ENCODE results near the gene COMMD1.
"Not testable (repeated sequence)": the region's sequence is repeated elsewhere in the genome, so short reads cannot be mapped to it uniquely, and the experiment has no call there.

COMMD1 gene

GRCh38 chr2:61967262-61967661, 61.8 kb downstream of the COMMD1 start:
- no peak overlapping the region for H3K27ac Mint-ChIP-seq
- no peak overlapping the region for H3K4me3 Mint-ChIP-seq
- peaks cover 4% of the 10 kb centered on the region for H3K4me1 Mint-ChIP-seq (ENCODE audit: low read depth)
- no peaks in the 10 kb centered on the region for H3K36me3 Mint-ChIP-seq (ENCODE audit: low read depth)
- DNase-seq = no peak
- no peaks in the 10 kb centered on the region for H3K9me3 Mint-ChIP-seq
- no peaks in the 10 kb centered on the region for H3K27me3 Mint-ChIP-seq

DNA sequence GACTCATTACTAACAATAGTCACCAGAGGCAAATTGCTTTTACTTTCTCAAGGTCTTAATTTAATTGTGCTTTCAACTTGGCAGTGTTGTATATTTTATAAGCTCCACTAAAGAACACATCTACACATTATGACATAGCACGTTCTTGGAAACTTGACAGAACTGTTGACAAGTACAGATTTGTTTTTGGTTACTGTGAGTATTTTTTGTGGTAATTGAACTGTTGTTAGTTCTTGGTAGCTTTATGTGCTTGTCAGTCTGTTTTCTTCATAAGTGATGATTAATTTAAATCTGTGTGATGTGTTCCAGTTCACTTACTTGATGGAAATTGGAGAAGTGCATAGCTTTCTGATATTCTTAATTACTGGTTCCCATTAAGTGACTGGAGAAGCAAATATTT, 63.9 kb downstream of the COMMD1 start:
- Mint-ChIP-seq H3K27ac (no peak overlapping the region), H3K9me3 (no peaks in the 10 kb centered on the region), H3K27me3 (no peaks in the 10 kb centered on the region), H3K4me3 (no peak overlapping the region), H3K4me1 (ENCODE audit: low read depth) (peaks cover 4% of the 10 kb centered on the region), H3K36me3 (ENCODE audit: low read depth) (no peaks in the 10 kb centered on the region)
- DNase-seq = no peak

DNA sequence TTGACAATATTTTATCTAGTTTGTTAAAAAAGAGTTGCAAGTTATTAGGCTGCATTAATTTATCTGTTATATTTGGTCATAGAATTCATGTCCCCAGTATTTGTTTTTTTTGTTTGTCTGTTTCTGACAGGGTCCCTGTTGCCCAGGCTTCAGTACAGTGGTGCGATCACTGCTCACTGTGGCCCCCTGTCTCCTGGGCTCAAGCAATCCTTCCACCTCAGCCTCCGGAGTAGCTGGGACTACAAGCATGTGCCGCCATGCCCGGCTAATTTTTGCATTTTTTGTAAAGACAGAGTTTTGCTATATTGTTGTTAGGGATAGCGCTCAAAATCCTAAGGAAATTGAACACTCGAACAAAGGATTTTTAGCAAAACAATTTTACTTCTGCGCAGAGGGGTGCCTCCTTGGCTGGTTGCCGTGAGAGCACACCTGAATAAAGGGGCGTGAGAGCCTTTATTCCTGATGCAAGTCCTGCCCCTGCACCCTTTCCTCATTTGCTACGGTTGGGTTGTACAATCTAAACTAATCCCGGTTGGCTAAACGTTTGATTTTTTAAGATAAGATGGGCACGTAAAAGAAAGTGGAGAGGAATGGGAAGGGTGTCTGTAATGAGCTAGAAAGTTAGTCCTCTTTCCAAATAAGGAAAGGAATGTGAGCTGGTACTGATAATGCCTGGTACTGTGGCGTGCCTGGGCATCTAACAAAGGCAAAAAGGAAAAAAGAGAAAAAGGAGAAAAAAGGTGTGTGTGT, 65.5 kb downstream of the COMMD1 start:
- H3K9me3 Mint-ChIP-seq = no peaks in the 10 kb centered on the region
- H3K4me3 Mint-ChIP-seq = no peak overlapping the region
- no peaks in the 10 kb centered on the region for H3K27me3 Mint-ChIP-seq
- H3K27ac Mint-ChIP-seq = no peak overlapping the region
- DNase-seq = no peak
- peaks cover 4% of the 10 kb centered on the region for H3K4me1 Mint-ChIP-seq (ENCODE audit: low read depth)
- no peaks in the 10 kb centered on the region for H3K36me3 Mint-ChIP-seq (ENCODE audit: low read depth)

DNA sequence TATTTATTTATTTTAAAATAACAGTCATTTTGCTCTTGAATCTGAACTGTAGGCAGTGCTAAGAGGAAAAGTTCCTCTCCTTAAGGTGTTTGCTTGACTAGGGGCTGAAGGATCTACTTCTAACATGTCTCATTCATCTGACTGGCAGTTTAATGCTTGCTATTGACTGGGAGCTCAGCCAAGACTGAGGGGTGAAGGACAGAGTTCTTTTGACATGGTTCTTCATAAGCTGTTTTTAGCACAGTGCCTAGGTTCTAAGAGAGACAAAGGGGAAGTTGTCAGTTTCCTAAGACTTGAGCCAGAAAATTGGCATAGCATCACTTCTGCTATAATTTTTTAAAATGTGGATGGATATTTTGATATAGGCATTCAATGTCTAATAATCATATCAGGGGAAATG, 73.0 kb downstream of the COMMD1 start:
- no peak overlapping the region for H3K27ac Mint-ChIP-seq
- H3K27me3 Mint-ChIP-seq = no peaks in the 10 kb centered on the region
- no peak for DNase-seq
- peaks cover 18% of the 10 kb centered on the region for H3K9me3 Mint-ChIP-seq
- peaks cover 16% of the 10 kb centered on the region for H3K36me3 Mint-ChIP-seq (ENCODE audit: low read depth)
- peaks cover 10% of the 10 kb centered on the region for H3K4me1 Mint-ChIP-seq (ENCODE audit: low read depth)
- no peak overlapping the region for H3K4me3 Mint-ChIP-seq

DNA sequence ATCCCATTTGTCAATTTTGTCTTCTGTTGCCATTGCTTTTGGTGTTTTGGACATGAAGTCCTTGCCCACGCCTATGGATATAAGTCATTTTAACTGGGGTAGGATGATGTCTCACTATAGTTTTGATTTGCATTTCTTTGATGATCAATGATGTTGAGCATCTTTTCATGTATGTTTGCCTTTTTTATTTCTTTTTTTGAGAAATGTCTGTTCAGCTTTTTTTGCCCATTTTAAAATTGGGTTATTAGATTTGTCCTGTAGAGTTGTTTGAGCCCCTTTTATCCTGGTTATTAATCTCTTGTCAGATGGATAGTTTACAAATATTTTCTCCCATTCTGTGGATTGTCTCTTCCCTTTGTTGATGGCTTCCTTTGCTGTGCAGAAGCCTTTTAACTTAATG, 75.3 kb downstream of the COMMD1 start:
- no peak overlapping the region for H3K27ac Mint-ChIP-seq

GRCh38 chr2:61984682-61985081, 79.2 kb downstream of the COMMD1 start:
- H3K27me3 Mint-ChIP-seq = no peaks in the 10 kb centered on the region
- no peak for DNase-seq
- no peak overlapping the region for H3K4me3 Mint-ChIP-seq
- H3K27ac Mint-ChIP-seq = no peak overlapping the region
- H3K4me1 Mint-ChIP-seq (ENCODE audit: low read depth) = peaks cover 9% of the 10 kb centered on the region
- peaks cover 20% of the 10 kb centered on the region for H3K9me3 Mint-ChIP-seq
- peaks cover 17% of the 10 kb centered on the region for H3K36me3 Mint-ChIP-seq (ENCODE audit: low read depth)

More for the DNA sequence above, 75.3 kb downstream of the COMMD1 start:
- Mint-ChIP-seq H3K4me1 (ENCODE audit: low read depth) (peaks cover 10% of the 10 kb centered on the region), H3K9me3 (peaks cover 20% of the 10 kb centered on the region), H3K36me3 (ENCODE audit: low read depth) (peaks cover 16% of the 10 kb centered on the region), H3K4me3 (no peak overlapping the region), H3K27me3 (no peaks in the 10 kb centered on the region)
- DNase-seq = no peak

DNA sequence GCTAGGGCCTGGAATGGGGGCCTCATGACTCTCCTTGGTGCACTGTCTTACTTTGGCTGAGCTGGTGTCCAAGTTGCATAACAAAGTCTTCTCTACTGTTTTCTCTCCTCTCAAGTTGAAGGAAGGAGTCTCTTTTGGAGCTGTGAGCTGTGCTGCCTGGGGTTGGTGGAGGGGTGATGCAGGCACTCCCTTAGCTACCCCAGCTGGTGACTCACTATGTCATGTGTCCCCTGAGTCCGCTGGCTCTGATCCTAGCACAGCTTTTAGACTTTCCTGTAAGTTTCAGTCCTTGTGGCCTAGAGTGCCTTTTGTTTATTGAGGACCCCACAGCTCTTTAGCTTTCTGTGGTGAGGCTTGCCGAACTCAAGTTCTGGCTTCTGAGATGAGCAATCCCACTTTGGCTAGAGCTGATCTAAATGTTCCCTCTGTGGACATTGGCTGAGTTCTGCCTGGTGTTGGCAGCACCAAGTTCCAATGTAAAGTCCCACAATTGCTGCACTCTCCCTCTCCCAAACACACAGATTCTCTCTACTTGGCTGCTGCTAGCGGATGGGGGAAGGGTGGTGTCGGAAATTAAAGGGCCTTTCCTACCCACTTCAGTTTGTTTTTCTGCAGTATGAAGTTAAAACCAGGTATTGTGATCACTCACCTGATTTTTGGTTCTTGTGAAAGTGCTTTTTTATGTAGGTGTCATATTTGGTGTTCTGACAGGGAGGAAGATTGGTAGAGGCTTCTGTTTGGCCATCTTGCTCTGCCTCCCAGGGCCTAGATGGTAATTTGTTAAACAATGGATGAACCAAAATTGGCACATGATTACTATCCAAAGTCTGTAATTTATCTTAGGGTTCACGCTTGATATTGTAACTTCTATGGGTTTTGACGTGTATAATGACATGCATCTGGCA, 83.2 kb downstream of the COMMD1 start:
- DNase-seq = no peak
- Mint-ChIP-seq H3K4me3 (no peak overlapping the region), H3K9me3 (peaks cover 2% of the 10 kb centered on the region), H3K4me1 (ENCODE audit: low read depth) (no peaks in the 10 kb centered on the region), H3K27ac (no peak overlapping the region), H3K36me3 (ENCODE audit: low read depth) (peaks cover 1% of the 10 kb centered on the region), H3K27me3 (no peaks in the 10 kb centered on the region)

DNA sequence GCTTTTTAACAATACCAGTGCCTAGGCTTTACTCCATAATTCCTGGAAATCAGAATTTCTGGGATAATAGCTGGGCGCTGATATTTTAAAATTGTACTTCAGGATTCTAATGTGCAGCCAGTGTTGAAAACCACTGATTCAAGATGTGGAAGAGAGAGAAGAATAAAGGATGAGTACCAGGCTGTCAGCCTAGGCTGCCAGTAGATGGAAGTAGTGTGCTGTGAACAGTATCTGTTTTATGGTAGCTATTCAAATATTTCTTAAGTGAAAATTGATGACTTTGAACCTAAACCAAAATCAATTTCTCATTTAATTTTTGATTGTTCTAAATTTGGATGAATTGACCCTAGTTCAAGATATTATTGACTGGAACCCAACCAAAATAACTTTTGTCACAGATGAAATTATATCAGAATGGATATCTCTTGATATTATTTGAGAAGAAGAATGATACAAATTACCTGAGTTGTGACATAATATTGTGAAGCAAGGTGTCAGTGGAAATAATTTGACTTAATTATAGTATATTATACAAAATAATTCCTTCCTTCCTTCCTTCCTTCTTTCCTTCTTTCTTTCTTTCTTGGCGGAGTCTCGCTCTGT, 88.0 kb downstream of the COMMD1 start:
- Mint-ChIP-seq H3K27ac (no peak overlapping the region), H3K4me3 (no peak overlapping the region), H3K9me3 (no peaks in the 10 kb centered on the region), H3K27me3 (no peaks in the 10 kb centered on the region), H3K36me3 (ENCODE audit: low read depth) (no peaks in the 10 kb centered on the region), H3K4me1 (ENCODE audit: low read depth) (peaks cover 6% of the 10 kb centered on the region)
- no peak for DNase-seq

DNA sequence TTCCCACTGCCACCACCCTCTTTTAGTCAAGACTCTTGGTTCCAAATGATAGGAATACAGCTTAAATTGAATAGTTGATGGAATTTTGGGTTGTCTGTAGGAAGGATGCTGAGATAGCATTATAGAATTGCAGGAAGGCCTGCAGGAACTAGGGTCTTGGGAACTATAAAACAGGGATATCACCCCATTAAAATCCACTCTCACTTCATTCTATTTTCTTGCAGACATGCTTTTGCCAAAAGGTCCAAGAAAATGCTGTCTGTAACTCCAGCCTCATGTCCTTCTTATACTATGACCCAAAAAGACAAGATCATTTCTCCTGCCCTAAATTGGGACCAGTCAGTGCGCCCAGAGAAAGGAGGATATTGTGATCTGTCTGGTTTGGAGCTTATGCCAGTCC, 89.1 kb downstream of the COMMD1 start:
- Mint-ChIP-seq H3K4me1 (ENCODE audit: low read depth) (peaks cover 6% of the 10 kb centered on the region), H3K27me3 (no peaks in the 10 kb centered on the region), H3K27ac (no peak overlapping the region), H3K9me3 (no peaks in the 10 kb centered on the region), H3K36me3 (ENCODE audit: low read depth) (no peaks in the 10 kb centered on the region), H3K4me3 (no peak overlapping the region)
- DNase-seq = no peak

DNA sequence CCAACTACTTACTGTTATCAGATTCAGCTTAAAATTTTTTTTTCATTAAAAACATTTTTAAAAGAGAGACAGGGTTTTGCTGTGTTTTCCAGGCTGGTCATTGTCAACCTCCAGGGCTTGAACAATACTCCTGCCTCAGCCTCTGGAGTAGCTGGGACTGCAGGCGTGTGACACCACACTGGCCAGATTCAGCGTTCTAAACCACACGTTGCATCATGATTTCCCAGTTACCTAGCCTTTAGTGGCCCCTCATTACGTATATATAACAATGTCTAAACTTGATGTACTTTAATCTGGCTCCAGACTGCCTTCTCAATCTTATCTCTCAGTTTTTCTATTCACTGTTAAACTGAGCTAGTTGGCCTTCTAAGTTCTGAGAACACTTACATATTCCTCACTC, 89.6 kb downstream of the COMMD1 start:
- H3K9me3 Mint-ChIP-seq = no peaks in the 10 kb centered on the region
- no peak overlapping the region for H3K4me3 Mint-ChIP-seq
- peaks cover 6% of the 10 kb centered on the region for H3K4me1 Mint-ChIP-seq (ENCODE audit: low read depth)
- no peaks in the 10 kb centered on the region for H3K36me3 Mint-ChIP-seq (ENCODE audit: low read depth)
- no peak overlapping the region for H3K27ac Mint-ChIP-seq
- H3K27me3 Mint-ChIP-seq = no peaks in the 10 kb centered on the region
- no peak for DNase-seq

GRCh38 chr2:61995515-61995914, 90.0 kb downstream of the COMMD1 start:
- Mint-ChIP-seq H3K27ac (no peak overlapping the region), H3K36me3 (ENCODE audit: low read depth) (peaks cover 1% of the 10 kb centered on the region), H3K27me3 (no peaks in the 10 kb centered on the region), H3K4me1 (ENCODE audit: low read depth) (peaks cover 6% of the 10 kb centered on the region), H3K9me3 (no peaks in the 10 kb centered on the region), H3K4me3 (no peak overlapping the region)
- no peak for DNase-seq

DNA sequence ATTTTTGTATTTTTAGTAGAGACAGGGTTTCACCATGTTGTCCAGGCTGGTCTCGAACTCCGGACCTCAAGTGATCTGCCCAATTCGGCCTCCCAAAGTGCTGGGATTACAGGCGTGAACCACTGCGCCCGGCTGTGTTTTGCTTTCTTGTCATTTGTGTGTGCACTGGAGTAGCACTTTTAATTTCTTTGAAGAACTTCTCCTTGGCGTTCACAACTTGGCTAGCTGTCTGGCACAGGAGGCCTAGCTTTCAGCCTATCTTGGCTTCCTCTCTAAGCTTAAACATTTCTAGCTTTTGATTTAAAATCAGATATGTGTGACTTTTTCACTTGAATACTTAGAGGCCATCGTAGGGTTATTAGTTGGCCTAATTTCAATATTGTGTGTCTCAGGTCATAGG, 93.0 kb downstream of the COMMD1 start:
- Mint-ChIP-seq H3K9me3 (no peaks in the 10 kb centered on the region), H3K27me3 (no peaks in the 10 kb centered on the region), H3K4me3 (no peak overlapping the region), H3K27ac (no peak overlapping the region), H3K36me3 (ENCODE audit: low read depth) (peaks cover 14% of the 10 kb centered on the region), H3K4me1 (ENCODE audit: low read depth) (peaks cover 6% of the 10 kb centered on the region)
- no peak for DNase-seq

GRCh38 chr2:62000538-62000937, 95.1 kb downstream of the COMMD1 start:
- no peaks in the 10 kb centered on the region for H3K27me3 Mint-ChIP-seq
- H3K27ac Mint-ChIP-seq = no peak overlapping the region
- peaks cover 2% of the 10 kb centered on the region for H3K4me1 Mint-ChIP-seq (ENCODE audit: low read depth)
- H3K36me3 Mint-ChIP-seq (ENCODE audit: low read depth) = peaks cover 32% of the 10 kb centered on the region
- no peak for DNase-seq
- no peak overlapping the region for H3K4me3 Mint-ChIP-seq
- H3K9me3 Mint-ChIP-seq = peaks cover 1% of the 10 kb centered on the region

DNA sequence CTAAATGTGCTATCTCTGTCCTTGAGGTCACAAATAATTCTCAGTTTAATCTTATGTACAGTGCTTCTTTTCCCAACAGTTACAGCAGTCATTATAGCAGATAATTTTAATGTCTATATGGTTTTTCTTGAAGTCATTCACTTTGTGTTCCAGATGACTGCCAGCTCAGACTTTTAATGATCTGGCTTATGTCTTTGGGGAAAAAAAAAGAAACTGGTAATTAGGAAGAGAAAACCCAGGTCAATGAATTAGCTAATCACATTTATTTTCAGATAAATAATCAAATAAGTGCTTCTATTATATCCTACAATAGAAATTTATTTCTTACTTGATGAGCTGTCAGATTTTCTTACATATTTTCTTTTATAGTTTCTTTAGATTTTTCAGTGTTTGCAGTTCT, 96.0 kb downstream of the COMMD1 start:
- no peak overlapping the region for H3K27ac Mint-ChIP-seq
- H3K4me1 Mint-ChIP-seq (ENCODE audit: low read depth) = no peaks in the 10 kb centered on the region
- H3K27me3 Mint-ChIP-seq = no peaks in the 10 kb centered on the region
- no peak for DNase-seq
- H3K36me3 Mint-ChIP-seq (ENCODE audit: low read depth) = peaks cover 32% of the 10 kb centered on the region
- peaks cover 1% of the 10 kb centered on the region for H3K9me3 Mint-ChIP-seq
- no peak overlapping the region for H3K4me3 Mint-ChIP-seq

DNA sequence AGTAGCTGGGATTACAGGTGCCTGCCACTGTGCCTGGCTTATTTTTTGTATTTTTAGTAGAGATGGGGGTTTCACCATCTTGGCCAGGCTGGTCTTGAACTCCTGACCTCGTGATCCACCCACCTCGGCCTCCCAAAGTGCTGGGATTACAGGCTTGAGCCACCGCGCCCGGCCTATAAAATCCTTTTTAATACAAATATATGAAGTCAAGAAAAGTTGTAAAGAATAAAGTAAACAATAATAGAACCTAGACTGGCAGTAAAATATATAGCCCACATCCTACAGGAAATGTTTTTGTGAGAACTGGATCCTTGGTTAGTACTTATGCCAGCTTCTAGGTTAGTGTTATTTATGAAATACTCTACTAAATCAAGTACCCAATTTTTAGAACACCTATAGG, 99.0 kb downstream of the COMMD1 start:
- peaks cover 32% of the 10 kb centered on the region for H3K36me3 Mint-ChIP-seq (ENCODE audit: low read depth)
- DNase-seq; H3K4me3 Mint-ChIP-seq; H3K27me3 Mint-ChIP-seq; H3K9me3 Mint-ChIP-seq; H3K4me1 Mint-ChIP-seq (ENCODE audit: low read depth); H3K27ac Mint-ChIP-seq: not testable (repeated sequence)
